Activated B cell treated with CpG ODN at 0.5 μM for 24 hours (primary cell): ENCODE data around the gene ARMC12. TPM values are rescaled to one million over a fixed set of nuclear protein-coding genes. Genes with fewer than 3 reads are reported as not detected.

ENCODE experiments used
- ATAC-seq: fragments of 200-7000 bp; cut with Tn5 transposase; one replicate; pipeline ENCODE4 v1.10.0; 2021; ENCODE audit warnings: low read depth, mild to moderate bottlenecking, moderate library complexity
- CTCF ChIA-PET: fragments of 350-600 bp; sonication (Branson Sonifier 250); formaldehyde crosslinking; loops from one replicate; lab custom pipeline; 2021; ENCODE audit warnings: antibody characterized with exemption; lab: Charles Lee
- POLR2A ChIA-PET: fragments of 350-600 bp; sonication (Branson Sonifier 250); formaldehyde crosslinking; loops from one replicate; lab custom pipeline; 2021; ENCODE audit warnings: antibody characterized with exemption; lab: Charles Lee
- DNase-seq: peaks from one replicate; pipeline ENCODE4 v3.0.0; 2022
- H3K27ac Mint-ChIP-seq: one replicate; pipeline ENCODE4 v1.8.0; 2020; ENCODE audit warnings: mixed read lengths
- H3K27me3 Mint-ChIP-seq: one replicate; pipeline ENCODE4 v1.8.0; 2021; ENCODE audit warnings: mixed read lengths
- H3K36me3 Mint-ChIP-seq: one replicate; pipeline ENCODE4 v1.8.0; 2021; ENCODE audit warnings: low read depth, mixed read lengths
- H3K4me1 Mint-ChIP-seq: one replicate; pipeline ENCODE4 v1.8.0; 2021; ENCODE audit warnings: mixed read lengths
- H3K4me3 Mint-ChIP-seq: one replicate; pipeline ENCODE4 v1.8.0; 2020; ENCODE audit warnings: mild to moderate bottlenecking, mixed read lengths
- H3K9me3 Mint-ChIP-seq: one replicate; pipeline ENCODE4 v1.8.0; 2020; ENCODE audit warnings: mixed read lengths
- CTCF ChIP-seq: fragments of 200-600 bp; IDR thresholded peaks from one replicate; pipeline ENCODE4 v1.8.0; 2022; ENCODE audit warnings: antibody characterized with exemption, mild to moderate bottlenecking
- intact Hi-C: fragments of 100-400 bp; cut with micrococcal nuclease; formaldehyde crosslinking; loops from one replicate; pipeline ENCODE4 v1.15.1; 2024
- total RNA-seq: library from RNA; stranded (reverse); gene quantifications from 2 replicates; pipeline ENCODE4 v1.2.3, GENCODE V29; 2022

The ARMC12 gene
- total RNA-seq, 1 donor from 2014 or later: 0.89 TPM

GRCh38 chr6:35787266-35788218 lies 50.7 kb downstream of the ARMC12 start:
- ATAC-seq (no peak), DNase-seq (no peak)
- TF ChIP-seq CTCF: no peak
- Mint-ChIP-seq H3K36me3 (no peaks in the 10 kb centered on the region), H3K27me3 (peaks cover 26% of the 10 kb centered on the region), H3K4me3 (no peak overlapping the region), H3K4me1 (no peaks in the 10 kb centered on the region), H3K27ac (no peak overlapping the region), H3K9me3 (no peaks in the 10 kb centered on the region)
- CTCF ChIA-PET: no interaction called here
- POLR2A ChIA-PET: no interaction called here
- intact Hi-C loops: no loop called here

GRCh38 chr6:35788423-35788982 lies 51.7 kb downstream of the ARMC12 start:
- DNase-seq (no peak), ATAC-seq (no peak)
- ChIA-PET POLR2A (no interaction called here), CTCF (no interaction called here)
- intact Hi-C loops: no loop called here
- TF ChIP-seq CTCF: no peak
- Mint-ChIP-seq H3K27me3 (peaks cover 26% of the 10 kb centered on the region), H3K36me3 (no peaks in the 10 kb centered on the region), H3K4me3 (no peak overlapping the region), H3K9me3 (no peaks in the 10 kb centered on the region), H3K4me1 (no peaks in the 10 kb centered on the region), H3K27ac (no peak overlapping the region)

DNA sequence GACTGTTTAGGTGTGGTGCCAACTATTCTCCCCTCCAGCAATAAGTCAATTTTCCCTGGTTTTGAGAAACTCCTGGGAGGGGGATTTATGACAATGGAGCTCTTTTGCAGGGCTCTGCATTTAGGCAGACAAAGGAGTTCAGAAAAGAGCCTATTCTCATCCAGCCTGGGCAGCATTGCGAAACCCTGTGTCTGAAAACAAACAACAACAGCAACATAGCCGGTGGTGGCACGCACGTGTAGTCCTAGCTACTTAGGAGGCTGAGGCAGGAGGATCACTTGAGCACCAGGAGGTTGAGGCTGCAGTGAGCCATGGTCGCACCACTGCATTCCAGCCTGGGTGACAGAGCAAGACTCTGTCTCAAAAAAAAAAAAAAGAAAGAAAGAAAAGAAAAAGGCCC lies 53.9 kb downstream of the ARMC12 start:
- peaks cover 27% of the 10 kb centered on the region for H3K27me3 Mint-ChIP-seq
- intact Hi-C loops: no loop called here
- H3K9me3 Mint-ChIP-seq: no peaks in the 10 kb centered on the region
- H3K4me3 Mint-ChIP-seq: no peak overlapping the region
- TF ChIP-seq CTCF: no peak
- ATAC-seq: no peak
- POLR2A ChIA-PET: no interaction called here
- CTCF ChIA-PET: no interaction called here
- H3K4me1 Mint-ChIP-seq: no peaks in the 10 kb centered on the region
- H3K27ac Mint-ChIP-seq: no peak overlapping the region
- H3K36me3 Mint-ChIP-seq: no peaks in the 10 kb centered on the region
- DNase-seq: no peak

- DNase-seq (no peak), ATAC-seq (no peak)
- POLR2A ChIA-PET: no interaction called here
- peaks cover 5% of the 10 kb centered on the region for H3K27me3 Mint-ChIP-seq
- TF ChIP-seq CTCF: no peak
- H3K36me3 Mint-ChIP-seq: no peaks in the 10 kb centered on the region
- H3K4me3 Mint-ChIP-seq: no peak overlapping the region
- no peaks in the 10 kb centered on the region for H3K9me3 Mint-ChIP-seq
- CTCF ChIA-PET: no interaction called here
- intact Hi-C loops: no loop called here
- no peaks in the 10 kb centered on the region for H3K4me1 Mint-ChIP-seq
- no peak overlapping the region for H3K27ac Mint-ChIP-seq
Measured at GRCh38 chr6:35794536-35795452, 58.0 kb downstream of the ARMC12 start.
